GM18511 (cell line): ENCODE data around the gene MBD3L2B.
"Not testable (repeated sequence)": the region's sequence is repeated elsewhere in the genome, so short reads cannot be mapped to it uniquely, and the experiment has no call there.

Experiments
- ATAC-seq: cut with Tn5 transposase; IDR thresholded peaks from one replicate; pipeline ENCODE4 v1.9.1; 2021; ENCODE audit warnings: mild to moderate bottlenecking, moderate library complexity; ENCODE audit not compliant: unreplicated experiment

The MBD3L2B gene

DNA sequence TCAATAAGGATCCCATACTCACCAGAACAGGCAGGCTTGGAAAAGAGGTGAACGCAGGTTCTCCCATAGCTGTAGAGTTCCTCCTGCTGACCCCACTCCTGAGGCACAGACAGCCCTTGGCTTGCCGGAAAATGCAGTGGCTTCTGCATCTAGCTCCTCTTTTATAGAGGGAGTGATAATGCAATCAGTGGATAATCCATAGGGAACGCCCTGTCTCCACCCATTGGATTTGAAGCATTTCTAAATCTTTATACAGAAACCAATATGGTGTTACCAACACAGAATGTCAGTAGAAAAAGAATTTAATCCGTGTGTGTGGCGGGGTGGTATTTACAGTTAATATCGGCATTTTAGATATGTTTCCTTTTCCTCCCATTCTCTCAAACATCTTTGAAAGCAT is at the start of gene MBD3L2B:
Gene MBD3L2B, minus strand, starts transcription at position 101 of the 400 bp plus-strand sequence. Its CDS starts 34 bp downstream, at position 67.
- ATAC-seq: not testable (repeated sequence)

DNA sequence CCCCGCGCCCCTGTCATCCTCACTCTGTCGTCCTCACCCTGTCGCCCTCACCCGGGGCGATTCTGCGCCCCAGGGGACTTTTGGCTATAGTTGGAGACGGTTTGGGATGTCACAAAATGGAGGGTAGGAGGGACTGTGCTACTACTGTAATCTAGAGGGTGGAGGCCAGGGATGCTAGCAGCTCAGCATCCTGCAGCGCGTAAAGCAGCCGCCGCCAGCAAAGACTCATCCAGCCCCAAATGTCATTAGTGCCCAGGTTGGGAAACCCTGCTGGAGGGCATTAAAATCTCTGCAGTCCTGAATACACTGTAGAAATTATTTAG is 48.6 kb upstream of the MBD3L2B start:
- peak; percentile 38 for ATAC-seq

DNA sequence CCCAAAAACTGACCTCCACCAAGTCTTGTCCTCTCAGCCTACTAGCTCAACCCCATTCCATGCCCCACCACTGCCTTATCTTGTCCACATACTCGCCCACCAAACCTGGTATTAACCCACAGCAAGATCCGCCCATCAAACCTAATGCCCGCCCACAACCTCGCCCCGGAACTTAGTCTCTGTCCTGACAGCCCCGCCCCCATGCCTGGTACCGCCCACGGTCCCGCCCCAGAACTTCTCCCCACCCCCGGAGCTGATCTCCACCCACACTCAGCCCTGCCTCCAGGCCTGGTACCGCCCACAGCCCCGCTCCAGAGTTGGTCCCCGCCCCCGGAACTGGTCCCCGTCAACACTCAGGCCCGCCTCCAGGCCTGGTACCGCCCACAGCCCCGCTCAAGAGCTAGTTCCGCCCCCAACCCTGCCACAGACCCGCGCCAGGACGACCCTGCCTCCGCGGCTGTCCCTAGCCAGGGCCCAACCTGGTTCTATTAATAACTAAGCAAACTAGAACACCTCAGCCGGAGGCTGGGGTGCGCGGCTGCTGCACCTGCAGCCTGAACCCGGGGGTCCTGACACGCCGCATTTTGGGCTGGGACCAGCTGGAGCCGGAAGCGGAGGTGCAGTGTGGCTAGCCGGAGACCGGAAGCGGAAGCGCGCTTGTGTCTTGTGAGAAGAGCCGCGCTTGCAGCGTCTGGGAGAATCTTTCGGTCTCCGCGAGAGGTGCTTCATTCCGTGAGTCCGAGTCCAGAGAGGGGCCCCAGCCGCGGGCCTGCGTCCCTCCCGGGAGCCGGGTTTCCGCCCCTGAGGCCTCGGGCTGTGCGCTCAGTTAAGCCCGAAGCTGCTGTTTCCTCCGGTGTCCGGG is 48.0 kb upstream of the MBD3L2B start, which contains the start of gene ZNF557:
Gene ZNF557, plus strand, starts transcription at position 662 of the 862 bp plus-strand sequence. CDS start 5,372 bp downstream, outside the sequence.
- peak; percentile 94 for ATAC-seq

DNA sequence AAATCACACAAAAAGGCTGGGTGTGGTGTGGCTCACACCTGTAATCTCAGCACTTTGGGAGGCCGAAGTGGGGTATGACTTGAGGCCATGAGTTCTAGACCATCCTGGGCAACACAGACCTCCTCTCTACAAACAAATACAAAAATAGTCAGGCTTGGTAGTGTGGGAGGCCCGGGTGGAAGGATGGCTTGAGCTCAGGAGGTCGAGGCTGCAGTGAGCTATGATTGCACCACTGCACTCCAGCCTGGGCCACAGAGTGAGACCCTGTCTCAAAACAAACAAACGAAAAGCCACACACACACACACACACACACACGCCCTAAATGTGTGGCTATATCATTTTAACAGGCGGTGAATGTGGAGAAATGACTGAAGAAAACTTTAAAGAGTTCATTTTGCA is 47.4 kb upstream of the MBD3L2B start:
- no peak for ATAC-seq

DNA sequence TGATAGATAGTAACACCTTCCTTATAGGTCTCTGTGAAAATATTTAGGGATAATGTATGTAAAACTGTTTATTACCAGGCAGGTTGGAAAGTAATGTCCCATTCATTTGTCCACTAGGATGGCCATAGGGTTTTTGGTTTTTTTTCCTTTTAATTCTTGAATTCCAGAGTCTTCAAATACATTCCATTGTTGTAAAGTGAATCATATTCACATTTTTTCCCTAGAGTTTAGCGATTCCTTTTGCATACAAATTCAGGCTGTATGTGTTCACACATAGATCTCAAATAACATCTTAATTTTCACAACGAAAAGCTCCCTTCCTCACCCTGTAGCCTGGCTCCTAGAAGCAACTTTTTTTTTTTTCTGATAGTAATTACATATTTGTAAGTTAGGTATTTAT is 46.5 kb upstream of the MBD3L2B start:
- no peak for ATAC-seq

- not testable (repeated sequence) for ATAC-seq
These were observed 45.9 kb upstream of the MBD3L2B start for GRCh38 chr19:7067122-7067521.

DNA sequence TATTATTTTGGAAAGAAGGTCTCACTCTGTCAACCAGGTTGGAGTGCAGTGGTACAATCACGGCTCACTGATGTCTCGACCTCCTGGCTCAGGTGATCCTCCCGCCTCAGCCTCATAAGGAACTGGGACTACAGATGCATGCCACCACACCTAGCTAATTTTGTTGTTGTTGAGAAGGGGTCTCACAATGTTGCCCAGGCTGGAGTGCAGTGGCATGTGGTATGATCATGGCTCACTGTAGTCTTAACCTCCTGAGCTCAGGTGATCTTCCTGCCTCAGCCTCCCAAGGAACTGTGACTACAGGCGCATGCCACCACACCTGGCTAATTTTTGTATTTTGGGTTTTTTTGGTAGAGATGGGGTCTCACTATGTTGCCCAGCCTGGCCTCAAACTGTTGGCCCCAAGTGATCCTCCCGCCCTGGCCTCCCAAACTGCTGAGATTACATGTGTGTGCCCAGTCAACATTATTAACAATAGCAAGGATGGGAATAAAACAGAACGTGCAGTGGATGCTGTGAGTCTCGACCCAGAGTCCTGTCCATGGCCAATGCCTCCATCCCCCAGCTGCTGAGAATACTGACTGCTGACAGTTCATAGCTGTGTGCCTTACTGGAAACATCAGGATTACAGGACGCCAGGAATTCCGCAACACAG is 42.7 kb upstream of the MBD3L2B start:
- no peak for ATAC-seq

- ATAC-seq: no peak
These were observed 42.1 kb upstream of the MBD3L2B start for GRCh38 chr19:7063339-7063738.

- ATAC-seq: not testable (repeated sequence)
These were observed 38.7 kb upstream of the MBD3L2B start for GRCh38 chr19:7059977-7060376.

GRCh38 chr19:7058576-7058975 is 37.3 kb upstream of the MBD3L2B start, which contains the start of gene MBD3L3:
TSS of gene MBD3L3 (minus strand) at chr19:7058676. CDS start at chr19:7058605, 71 bp downstream.
- ATAC-seq: not testable (repeated sequence)

- not testable (repeated sequence) for ATAC-seq
These were observed 35.1 kb upstream of the MBD3L2B start for GRCh38 chr19:7056371-7056770.

- not testable (repeated sequence) for ATAC-seq
These were observed 34.4 kb upstream of the MBD3L2B start for GRCh38 chr19:7055679-7056078.

- not testable (repeated sequence) for ATAC-seq
These were observed 33.6 kb upstream of the MBD3L2B start for GRCh38 chr19:7054635-7055368.

DNA sequence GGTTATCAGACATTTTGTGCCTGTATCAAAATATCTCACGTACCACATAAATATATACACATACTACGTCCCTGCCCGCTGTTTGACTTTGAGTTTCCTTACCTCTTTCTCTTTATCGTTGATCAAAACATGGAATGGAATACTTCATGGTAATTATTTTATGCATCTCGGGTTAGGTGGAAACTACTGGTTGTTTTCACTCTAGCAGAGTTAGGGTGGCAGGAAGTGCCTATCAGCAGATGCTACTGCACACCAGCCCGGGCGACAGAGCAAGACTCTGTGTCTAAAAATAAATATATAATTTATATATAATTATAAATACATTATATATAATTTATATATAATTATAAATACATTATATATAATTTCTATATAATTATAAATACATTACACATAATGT is 31.7 kb upstream of the MBD3L2B start:
- ATAC-seq: not testable (repeated sequence)

DNA sequence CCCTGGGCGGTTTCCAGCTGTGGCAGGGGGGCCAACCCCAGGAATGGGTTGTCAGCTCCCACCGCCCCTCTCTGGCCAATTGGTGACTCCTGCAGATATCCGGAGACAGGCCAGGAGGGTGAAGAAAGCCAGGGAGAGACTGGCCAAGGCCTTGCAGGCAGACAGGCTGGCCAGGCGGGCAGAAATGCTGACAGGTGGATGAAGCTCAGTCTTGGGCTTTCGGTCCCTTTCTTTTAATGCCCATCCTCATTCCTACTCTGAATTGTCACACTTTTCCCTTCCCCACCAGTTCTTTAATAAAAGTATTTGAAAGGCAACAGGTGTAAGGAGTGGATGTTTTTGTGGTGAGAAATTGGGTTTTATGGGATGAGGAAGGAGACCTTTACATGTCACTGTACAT is 30.2 kb upstream of the MBD3L2B start:
- not testable (repeated sequence) for ATAC-seq

DNA sequence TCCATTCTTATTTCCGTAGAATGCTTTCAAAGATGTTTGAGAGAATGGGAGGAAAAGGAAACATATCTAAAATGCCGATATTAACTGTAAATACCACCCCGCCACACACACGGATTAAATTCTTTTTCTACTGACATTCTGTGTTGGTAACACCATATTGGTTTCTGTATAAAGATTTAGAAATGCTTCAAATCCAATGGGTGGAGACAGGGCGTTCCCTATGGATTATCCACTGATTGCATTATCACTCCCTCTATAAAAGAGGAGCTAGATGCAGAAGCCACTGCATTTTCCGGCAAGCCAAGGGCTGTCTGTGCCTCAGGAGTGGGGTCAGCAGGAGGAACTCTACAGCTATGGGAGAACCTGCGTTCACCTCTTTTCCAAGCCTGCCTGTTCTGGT is 27.8 kb upstream of the MBD3L2B start, which contains the start of gene MBD3L2:
Gene MBD3L2, plus strand, starts transcription at position 301 of the 400 bp plus-strand sequence. Its CDS starts 53 bp downstream, at position 354.
- ATAC-seq: not testable (repeated sequence)

DNA sequence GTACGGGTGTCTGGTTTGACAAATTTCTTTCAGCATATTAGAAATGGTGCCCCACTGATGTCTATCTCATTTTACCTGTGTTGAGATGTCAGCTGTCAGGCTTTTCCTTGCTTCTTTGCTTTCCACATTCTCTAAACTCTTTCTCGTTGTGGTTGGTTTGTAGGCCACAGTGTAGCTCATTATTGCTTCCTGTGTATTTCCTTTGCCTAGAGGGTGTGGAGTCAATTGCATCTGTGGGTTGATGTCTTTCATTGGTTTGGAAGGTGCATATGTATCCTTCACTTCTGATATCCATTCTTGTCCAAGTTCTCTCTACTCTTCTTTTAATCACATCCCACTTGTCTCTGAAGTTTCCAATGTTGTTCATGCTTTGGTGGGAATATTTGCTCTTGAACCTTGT is 20.3 kb upstream of the MBD3L2B start:
- ATAC-seq: not testable (repeated sequence)

DNA sequence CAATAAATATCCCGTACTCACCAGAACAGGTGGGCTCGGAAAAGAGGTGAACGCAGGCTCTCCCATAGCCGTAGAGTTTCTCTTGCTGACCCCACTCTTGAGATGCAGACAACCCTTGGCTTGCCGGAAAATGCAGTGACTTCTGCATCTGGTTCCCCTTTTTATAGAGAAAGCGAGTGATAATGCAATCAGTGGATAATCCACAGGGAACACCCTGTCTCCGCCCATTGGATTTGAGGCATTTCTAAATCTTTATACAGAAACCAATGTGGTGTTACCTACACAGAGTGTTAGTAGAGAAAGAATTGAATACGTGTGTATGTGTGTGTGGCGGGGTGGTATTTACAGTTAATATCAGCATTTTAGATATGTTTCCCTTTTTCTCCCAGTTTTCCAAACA is 18.8 kb upstream of the MBD3L2B start, which contains the start of gene MBD3L4:
Gene MBD3L4, minus strand, starts transcription at position 101 of the 400 bp plus-strand sequence. Its CDS starts 35 bp downstream, at position 66.
- not testable (repeated sequence) for ATAC-seq

- not testable (repeated sequence) for ATAC-seq
These were observed 9.0 kb upstream of the MBD3L2B start, which contains the start of gene MBD3L5 for GRCh38 chr19:7030278-7030677. TSS of gene MBD3L5 (plus strand) at chr19:7030578. CDS start at chr19:7030612, 34 bp downstream.

GRCh38 chr19:7028790-7029189 is 7.6 kb upstream of the MBD3L2B start:
- not testable (repeated sequence) for ATAC-seq

DNA sequence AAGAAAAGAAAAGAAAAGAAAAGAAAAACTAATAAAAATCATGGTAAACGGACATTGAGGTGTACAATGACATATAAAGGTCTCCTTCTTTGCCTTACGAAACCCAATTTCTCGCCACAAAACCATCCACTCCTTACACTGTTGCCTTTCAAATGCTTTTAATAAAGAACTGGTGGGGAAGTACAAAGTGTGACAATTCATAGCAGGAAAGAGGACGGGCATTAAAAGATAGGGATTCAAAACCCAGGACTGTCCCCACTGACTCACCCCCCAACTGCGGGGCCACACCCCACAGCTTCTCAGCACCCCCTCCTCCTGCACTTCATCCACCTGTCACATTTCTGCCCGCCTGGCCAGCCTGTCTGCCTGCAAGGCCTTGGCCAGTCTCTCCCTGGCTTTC is 2.4 kb downstream of the MBD3L2B start:
- no peak for ATAC-seq
